Ishikawa (cell line): Measurements from ENCODE around the gene RABL3.

ENCODE experiments used
- CEBPB ChIP-seq: IDR thresholded peaks from 2 replicates; pipeline ENCODE4 v1.6.1; 2012
- CREB1 ChIP-seq: IDR thresholded peaks from 2 replicates; pipeline ENCODE4 v1.6.1; 2012; ENCODE audit warnings: low read depth
- EGR1 ChIP-seq: IDR thresholded peaks from 2 replicates; pipeline ENCODE4 v1.6.1; 2012
- EP300 ChIP-seq: IDR thresholded peaks from 2 replicates; pipeline ENCODE4 v1.6.1; 2012; ENCODE audit warnings: borderline replicate concordance
- FOXM1 ChIP-seq: IDR thresholded peaks from 2 replicates; pipeline ENCODE4 v1.6.1; 2012; ENCODE audit warnings: low read depth, borderline replicate concordance
- MAX ChIP-seq: IDR thresholded peaks from 2 replicates; pipeline ENCODE4 v1.6.1; 2012
- NFIC ChIP-seq: IDR thresholded peaks from 2 replicates; pipeline ENCODE4 v1.6.1; 2012
- RAD21 ChIP-seq: IDR thresholded peaks from 2 replicates; pipeline ENCODE4 v1.6.1; 2012; ENCODE audit warnings: low read depth
- REST ChIP-seq: IDR thresholded peaks from 2 replicates; pipeline ENCODE4 v1.6.1; 2012; ENCODE audit warnings: low read depth, mild to moderate bottlenecking
- TAF1 ChIP-seq: IDR thresholded peaks from 2 replicates; pipeline ENCODE4 v1.6.1; 2012; ENCODE audit warnings: low read depth, mild to moderate bottlenecking
- TCF12 ChIP-seq: IDR thresholded peaks from 2 replicates; pipeline ENCODE4 v1.6.1; 2012; ENCODE audit warnings: low read depth
- TEAD4 ChIP-seq: IDR thresholded peaks from 2 replicates; pipeline ENCODE4 v1.6.1; 2012
- USF1 ChIP-seq: IDR thresholded peaks from 2 replicates; pipeline ENCODE4 v1.6.1; 2012
- YY1 ChIP-seq: IDR thresholded peaks from 2 replicates; pipeline ENCODE4 v1.6.1; 2012; ENCODE audit warnings: low read depth
- ZBTB7A ChIP-seq: IDR thresholded peaks from 2 replicates; pipeline ENCODE4 v1.6.1; 2012; ENCODE audit warnings: low read depth

RABL3 gene

GRCh38 chr3:120683671-120684301, 58.5 kb downstream of the RABL3 start:
- TF ChIP-seq EGR1 (no peak), TAF1 (no peak), TEAD4 (no peak), RAD21 (no peak), YY1 (no peak)

- no peak for TF ChIP-seq RAD21
- TF ChIP-seq REST, result no peak
- no peak for TF ChIP-seq EP300
- TF ChIP-seq TAF1, result no peak
- no peak for TF ChIP-seq USF1
- TF ChIP-seq ZBTB7A, result no peak
- no peak for TF ChIP-seq TEAD4
- no peak for TF ChIP-seq CEBPB
- no peak for TF ChIP-seq YY1
Observed at GRCh38 chr3:120683213-120683612, 59.1 kb downstream of the RABL3 start.

GRCh38 chr3:120682095-120682681, 60.1 kb downstream of the RABL3 start, which contains the start of gene HGD:
TSS of gene HGD (minus strand) at chr3:120682239. CDS start at chr3:120682111, 128 bp downstream.
- TF ChIP-seq CREB1, result no peak
- TF ChIP-seq CEBPB, result 0 out of 2 replicates have a peak, but pooled peaks have one; percentile 9
- TF ChIP-seq TAF1, result no peak
- TF ChIP-seq FOXM1, result no peak
- no peak for TF ChIP-seq EP300
- no peak for TF ChIP-seq TEAD4
- no peak for TF ChIP-seq MAX
- TF ChIP-seq USF1, result no peak

GRCh38 chr3:120681506-120682038, 60.7 kb downstream of the RABL3 start:
- TF ChIP-seq TEAD4 (no peak), RAD21 (no peak), YY1 (no peak), USF1 (no peak), TCF12 (no peak), TAF1 (no peak), FOXM1 (no peak)

GRCh38 chr3:120681018-120681417, 61.3 kb downstream of the RABL3 start:
- TF ChIP-seq CEBPB (no peak), REST (no peak), USF1 (no peak)

GRCh38 chr3:120680193-120680894, 62.0 kb downstream of the RABL3 start:
- TF ChIP-seq FOXM1 (no peak), TCF12 (no peak), TAF1 (no peak), ZBTB7A (no peak), NFIC (no peak)
